Brain pericyte (primary cell): ENCODE measurements around the gene FSCN2.
A peak's percentile ranks its signal among the peaks of the same experiment; 100 is the strongest.

Experiments
- DNase-seq: peaks from one replicate; pipeline ENCODE4 v3.0.0-alpha.2; 2012; ENCODE audit warnings: low read depth, low spot score

The FSCN2 gene

DNA sequence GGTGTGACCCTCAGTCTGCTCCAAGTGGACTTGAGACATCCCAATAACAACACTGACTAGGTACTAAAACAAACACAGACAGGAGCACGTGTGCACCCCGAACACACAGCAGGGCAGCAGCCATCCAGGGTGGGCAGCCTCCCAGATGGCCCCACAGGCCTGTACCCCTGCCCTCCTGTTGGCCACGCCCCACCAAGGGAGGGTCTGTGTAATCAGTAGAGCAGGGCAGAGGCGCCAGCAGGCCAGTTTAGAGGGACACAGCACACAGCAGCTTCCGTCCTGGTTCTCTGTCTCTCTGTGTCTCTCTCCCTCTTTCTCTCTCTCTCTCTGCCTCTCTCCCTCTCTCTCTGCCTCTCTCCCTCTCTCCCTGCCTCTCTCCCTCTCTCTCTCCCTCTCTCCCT, 37.0 kb upstream of the FSCN2 start:
- DNase-seq, result no peak

DNA sequence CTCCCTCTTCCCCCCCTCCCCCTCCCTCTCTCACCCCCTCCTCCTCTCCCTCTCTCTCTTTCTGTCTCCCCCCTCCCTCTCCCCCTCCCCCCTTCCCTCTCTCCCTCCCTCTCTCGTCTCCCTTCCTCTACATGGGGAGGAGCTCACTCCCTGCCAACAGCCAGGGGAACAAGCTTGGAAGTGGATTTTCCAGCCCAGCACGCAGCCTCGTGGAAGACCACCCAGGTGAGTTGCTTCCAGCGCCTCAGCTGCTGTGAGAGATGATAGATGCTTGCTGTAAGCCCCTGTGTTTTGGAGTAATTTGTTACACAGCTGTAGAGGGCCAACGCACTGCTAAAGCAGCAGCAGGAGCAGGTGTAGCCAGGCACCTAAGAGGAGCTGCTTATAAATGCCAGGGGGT, 36.4 kb upstream of the FSCN2 start:
- no peak for DNase-seq

- no peak for DNase-seq
These were observed 36.0 kb upstream of the FSCN2 start for GRCh38 chr17:81492202-81492601.

GRCh38 chr17:81492706-81493105, 35.5 kb upstream of the FSCN2 start:
- no peak for DNase-seq

DNA sequence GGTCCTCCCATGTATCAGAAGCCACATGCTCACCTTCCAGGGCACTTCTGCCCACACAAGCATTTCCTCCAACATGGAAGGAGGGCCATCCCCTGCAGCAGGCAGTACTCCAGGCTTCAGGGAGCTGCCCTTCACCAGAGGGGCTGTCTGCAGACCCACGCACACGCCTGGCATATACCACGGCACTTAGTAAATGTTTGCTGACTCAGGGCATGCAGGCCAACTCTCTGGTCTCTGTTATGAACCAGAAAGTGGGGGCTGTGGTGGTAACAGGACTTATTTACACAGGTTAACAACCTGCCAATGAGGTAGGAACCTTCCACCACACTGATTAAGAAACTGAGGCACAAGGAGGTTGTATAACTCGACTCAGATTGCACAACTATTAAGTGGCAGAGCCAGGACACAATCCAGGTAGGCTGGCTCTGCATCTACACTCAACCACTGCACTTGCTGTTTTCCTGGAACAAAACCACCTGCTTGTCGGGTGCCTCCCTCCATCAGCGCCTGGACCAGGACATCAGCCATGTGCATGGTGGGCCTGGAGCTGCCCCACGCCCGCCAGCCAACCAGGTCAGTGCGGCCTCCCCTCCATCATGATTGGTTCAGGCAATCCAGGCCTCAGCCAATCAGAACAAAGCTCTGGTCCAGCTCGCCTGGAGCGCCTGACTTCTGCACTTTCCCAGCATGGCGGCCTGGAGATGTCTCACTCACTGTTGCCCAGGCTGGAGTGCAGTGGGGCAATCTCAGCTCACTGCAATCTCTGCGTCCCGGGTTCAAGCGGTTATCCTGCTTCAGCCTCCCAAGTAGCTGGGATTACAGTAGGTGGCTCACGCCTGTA, 34.8 kb upstream of the FSCN2 start:
- DNase-seq, result no peak

DNA sequence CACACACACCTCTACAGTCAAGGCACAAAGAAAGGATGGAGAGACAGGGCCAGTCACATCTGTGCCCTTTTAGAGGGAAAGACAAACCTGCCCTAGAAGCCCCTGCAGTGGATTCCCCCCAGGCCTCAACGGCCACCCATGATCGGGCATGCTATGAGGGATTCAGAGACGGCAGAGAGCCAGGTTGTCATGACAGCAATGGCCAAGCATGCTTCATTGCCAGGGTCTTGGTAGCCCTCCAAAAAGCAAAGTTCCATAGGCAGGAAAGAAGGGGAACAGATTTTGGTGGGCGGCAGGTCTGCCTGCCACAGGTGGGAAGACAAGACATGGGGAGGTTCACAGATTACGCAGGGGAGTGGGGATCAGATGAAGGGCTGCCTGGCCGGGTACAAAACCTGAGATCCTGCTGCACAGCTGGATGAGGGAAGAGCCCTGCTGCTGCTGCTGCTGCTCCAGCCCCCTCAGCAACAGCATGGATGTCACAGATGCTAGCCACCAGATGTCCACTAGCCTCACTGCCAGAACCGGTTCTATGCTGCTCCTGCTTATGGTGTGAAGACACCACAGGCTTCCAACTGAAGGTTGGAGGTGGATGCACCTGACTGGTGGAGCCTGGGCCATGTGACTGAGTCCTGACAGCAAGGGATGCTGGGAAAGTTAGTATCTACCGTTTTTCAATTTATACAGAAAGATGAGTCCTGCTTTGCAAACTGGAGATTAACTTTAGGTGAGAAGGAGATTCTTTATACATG, 33.4 kb upstream of the FSCN2 start:
- no peak for DNase-seq

- DNase-seq, result no peak
These were observed 29.1 kb upstream of the FSCN2 start for GRCh38 chr17:81498953-81499600.

DNA sequence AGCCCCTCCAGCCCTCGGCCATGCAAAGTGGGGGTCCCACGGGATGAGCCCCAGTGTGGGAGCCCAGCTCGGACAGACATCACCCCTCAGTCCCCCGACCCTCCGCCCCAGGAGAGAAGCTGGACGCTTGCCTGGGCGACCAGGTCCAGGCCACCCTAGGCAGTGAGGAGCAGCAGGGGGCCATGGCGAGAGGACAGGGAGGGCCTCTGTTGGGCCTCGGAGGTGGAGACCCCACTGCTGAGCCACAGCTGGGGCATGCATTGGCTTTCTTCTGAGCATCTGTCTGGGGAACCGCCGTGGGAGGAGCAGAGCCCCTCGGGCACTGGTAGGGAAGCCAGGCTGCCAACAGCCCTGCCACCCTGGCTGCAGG, 28.6 kb upstream of the FSCN2 start:
- no peak for DNase-seq

GRCh38 chr17:81500047-81500446, 28.1 kb upstream of the FSCN2 start:
- DNase-seq, result no peak

GRCh38 chr17:81502471-81503017, 25.6 kb upstream of the FSCN2 start:
- no peak for DNase-seq

GRCh38 chr17:81503619-81504018, 24.6 kb upstream of the FSCN2 start:
- no peak for DNase-seq

GRCh38 chr17:81508639-81509206, 19.5 kb upstream of the FSCN2 start:
- no peak for DNase-seq

- DNase-seq, result no peak
These were observed 18.8 kb upstream of the FSCN2 start for GRCh38 chr17:81509207-81509971.

GRCh38 chr17:81509972-81510784, 18.0 kb upstream of the FSCN2 start:
- no peak for DNase-seq

DNA sequence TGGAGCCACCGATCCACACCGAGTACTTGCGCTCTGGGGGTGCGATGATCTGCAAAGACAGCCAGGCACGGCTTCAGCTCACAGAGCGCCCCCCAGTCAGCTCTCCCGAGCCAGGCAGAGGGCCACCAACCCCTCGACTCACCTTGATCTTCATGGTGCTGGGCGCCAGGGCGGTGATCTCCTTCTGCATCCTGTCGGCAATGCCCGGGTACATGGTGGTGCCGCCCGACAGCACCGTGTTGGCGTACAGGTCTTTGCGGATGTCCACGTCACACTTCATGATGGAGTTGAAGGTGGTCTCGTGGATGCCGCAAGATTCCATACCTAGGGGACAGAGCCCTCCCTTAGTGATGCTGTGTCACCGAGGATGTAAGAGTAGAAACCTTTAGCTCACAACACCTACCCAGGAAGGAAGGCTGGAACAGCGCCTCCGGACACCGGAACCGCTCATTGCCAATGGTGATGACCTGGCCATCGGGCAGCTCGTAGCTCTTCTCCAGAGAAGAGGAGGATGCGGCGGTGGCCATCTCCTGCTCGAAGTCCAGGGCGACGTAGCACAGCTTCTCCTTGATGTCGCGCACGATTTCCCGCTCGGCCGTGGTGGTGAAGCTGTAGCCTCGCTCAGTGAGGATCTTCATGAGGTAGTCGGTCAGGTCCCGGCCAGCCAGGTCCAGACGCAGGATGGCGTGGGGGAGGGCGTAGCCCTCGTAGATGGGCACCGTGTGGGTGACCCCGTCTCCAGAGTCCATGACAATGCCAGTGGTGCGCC, 17.2 kb upstream of the FSCN2 start:
- DNase-seq, result no peak

DNA sequence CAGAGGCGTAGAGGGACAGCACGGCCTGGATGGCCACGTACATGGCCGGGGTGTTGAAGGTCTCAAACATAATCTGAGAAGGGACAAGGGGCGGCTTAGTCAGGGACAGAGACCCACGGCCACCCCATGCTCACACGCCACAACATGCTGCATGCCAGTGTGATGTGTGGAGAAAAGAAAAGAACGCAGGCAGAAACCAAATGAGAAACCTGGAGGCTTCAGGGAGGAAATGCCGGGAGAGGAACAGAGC, 16.7 kb upstream of the FSCN2 start:
- no peak for DNase-seq

DNA sequence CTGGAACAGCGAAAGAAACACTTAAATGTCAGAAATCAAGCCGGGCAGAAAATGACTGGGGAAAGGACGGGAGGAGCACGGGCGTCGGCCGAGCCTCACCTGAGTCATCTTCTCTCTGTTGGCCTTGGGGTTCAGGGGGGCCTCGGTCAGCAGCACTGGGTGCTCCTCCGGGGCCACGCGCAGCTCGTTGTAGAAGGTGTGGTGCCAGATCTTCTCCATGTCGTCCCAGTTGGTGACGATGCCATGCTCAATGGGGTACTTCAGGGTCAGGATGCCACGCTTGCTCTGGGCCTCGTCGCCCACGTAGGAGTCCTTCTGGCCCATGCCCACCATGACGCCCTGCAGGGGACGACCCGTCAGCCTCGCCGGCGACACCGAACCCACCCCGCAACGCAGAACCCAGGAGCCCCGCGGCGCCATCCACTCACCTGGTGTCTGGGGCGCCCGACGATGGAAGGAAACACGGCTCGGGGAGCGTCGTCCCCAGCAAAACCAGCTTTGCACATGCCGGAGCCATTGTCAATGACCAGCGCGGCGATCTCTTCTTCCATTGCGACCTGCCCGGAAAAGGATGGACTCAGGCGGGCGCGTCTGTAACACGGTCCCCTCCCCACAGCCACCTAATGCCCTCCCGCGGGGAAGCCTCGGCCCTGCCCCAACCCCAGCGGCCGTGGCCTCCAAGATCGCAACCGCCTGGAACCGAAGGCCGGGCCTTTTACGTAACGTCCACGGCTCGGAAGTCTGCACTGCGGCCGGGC, 16.2 kb upstream of the FSCN2 start:
- DNase-seq, result no peak

DNA sequence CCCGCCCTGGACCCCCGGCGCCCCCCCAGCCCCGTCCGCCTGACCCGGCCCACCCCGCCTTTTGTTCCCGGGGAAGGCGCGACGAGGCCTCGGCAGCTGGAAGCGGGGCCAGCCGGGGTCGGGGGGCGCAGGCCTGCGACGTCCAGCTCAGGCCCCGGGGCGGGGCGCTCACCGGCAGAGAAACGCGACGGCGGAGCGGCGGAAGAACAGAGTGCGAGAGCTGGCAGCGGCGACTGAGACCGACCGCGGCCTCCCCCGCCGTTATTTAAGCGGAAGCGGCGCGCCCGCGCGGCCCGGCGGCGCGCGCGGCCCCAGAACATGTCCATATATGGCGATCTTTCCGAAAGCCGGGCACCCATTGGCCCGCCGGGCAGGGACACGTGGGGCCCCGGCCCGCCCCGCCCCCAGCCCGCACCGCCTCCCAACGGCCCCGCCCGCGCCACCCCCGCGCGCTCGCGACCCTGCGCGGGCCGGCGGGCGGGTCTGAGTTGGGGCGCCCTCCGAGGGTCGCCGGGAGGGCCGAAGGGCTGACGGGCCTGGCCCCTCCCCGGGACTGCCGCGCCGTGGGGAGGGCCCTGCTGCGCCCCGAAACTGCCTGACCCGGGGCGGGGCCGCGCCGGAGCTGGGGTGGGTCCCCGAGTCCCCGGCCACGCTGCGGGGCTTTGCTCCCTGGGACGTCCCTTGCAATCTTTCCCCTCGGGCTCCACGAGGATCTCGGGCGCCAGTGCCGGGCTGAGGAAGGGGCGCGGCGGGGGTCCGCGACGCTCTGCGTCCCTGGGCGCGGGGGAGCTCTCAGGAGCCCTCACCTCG, 15.4 kb upstream of the FSCN2 start, which contains the start of gene ACTG1:
TSS of gene ACTG1 (minus strand) at position 238 of the 810 bp plus-strand sequence. CDS start 445 bp downstream, outside the sequence.
- peak; percentile 59 for DNase-seq
